NCI-H510A treated with DMSO at 0.1 percent for 48 hours (cell line): ENCODE measurements around the gene CA7.
A peak's percentile ranks its signal among the peaks of the same experiment; 100 is the strongest.

Experiments used
- DNase-seq: peaks from one replicate; lab custom pipeline; 2025; lab: John Stamatoyannopoulos, UW

Gene CA7

GRCh38 chr16:66898933-66899309, 54.7 kb downstream of the CA7 start:
- no peak for DNase-seq

- DNase-seq: no peak
Measured at GRCh38 chr16:66899310-66899944, 55.2 kb downstream of the CA7 start.

DNA sequence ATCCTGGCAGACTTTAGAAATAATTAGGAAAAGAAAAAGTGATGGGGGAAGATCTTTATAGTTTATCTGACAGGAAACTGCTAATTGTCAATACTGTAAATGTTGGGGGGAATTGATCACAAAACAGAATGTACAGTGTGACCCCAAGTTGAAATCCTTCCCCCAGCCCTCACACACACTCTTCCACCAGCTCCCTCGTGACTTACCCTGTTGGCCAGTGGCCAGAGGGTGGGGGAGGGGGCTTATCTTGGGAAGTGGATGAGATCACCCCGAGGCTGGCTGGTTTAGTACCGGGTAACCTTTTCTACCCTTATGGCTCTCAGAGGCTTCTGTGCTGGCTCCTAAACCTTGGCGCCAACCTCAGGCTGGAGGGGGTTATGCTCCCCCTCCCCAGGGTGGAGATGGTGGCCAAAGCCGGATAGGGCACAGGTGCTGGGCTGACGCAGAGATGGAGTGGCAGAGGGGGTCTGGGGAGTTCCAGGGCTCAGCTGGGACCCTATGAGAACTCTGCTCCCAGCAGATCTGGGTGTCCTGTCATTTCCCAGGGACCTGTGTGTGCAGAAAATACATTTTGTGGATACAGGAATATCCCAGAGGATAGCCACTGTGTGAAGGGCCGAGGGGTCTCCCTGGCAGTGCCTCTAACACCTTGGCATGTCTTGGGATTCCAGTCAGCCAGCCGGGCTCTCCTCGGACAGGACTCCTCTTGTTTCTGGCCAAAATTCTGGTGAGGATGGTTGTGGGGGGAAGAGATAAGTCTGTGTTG, 55.9 kb downstream of the CA7 start:
- peak; percentile 23 for DNase-seq

GRCh38 chr16:66900721-66901441, 56.7 kb downstream of the CA7 start:
- no peak for DNase-seq

DNA sequence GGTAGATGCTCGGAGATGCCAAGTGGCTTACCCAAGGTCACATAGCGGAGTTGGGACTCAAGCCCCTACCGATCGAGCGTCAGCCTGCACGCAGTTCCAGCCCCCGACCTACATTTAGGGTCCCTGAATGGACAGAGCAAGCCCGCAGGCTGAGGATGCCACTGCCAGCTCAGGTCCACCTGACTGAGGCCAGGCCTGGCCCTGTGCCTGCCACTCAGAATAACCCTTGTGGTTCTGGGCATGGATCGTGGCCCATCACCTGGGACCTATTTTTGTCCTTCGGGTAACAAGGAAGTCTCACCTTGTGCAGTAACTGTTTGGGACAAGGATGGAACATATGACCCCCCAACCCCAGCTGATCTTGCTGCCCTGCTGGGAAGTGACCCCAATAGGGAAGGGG, 57.4 kb downstream of the CA7 start:
- no peak for DNase-seq

DNA sequence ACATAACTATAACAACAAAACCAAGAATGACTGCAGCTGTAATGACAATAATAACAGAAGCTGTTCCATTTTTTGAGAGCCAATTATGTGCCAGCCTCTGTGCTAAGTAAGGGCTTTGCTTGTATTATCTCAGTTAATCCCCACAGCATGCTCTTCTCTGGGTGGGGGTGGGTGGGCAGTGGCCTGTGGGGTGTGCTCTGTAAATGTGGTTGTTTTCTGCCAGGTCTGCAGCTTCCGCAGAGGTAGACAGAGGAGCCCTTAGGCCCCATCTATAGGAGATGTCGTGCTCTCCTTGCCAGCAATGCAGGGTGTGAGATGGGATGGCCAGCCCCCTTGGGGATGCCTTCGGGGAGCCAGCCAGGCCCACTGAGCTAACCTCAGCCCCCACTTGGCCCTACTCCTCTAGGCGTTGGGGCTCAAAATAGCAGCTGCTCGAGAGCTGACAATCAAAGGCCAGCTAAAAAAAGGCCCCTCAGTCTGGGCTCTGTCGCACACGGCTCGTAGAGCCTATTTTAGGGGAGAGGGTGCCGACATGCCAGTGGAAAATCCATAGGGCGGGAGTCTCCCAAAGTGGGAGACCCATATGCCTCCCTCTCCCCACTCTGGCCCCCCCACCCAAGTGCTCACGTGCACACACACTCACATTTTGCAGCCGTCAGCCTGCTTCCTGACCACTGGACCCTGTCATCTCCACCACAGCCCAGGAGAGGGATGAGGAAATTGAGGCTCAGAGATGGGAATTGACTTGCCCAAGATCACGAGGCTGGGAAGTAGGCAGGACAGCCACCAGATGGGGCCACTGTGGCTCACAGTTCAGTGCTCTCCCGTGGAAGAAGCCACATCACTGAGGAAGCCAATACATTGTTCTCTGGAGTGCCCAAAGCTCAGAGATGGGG, 58.7 kb downstream of the CA7 start:
- DNase-seq: no peak
